NCI-H146 treated with DMSO at 0.1 percent for 48 hours (cell line): ENCODE data around the gene IGSF11.
"Not testable (repeated sequence)": the region's sequence is repeated elsewhere in the genome, so short reads cannot be mapped to it uniquely, and the experiment has no call there.

Experiments
- DNase-seq: peaks from one replicate; lab custom pipeline; 2025; ENCODE audit not compliant: unreplicated experiment; lab: John Stamatoyannopoulos, UW

The IGSF11 gene

DNA sequence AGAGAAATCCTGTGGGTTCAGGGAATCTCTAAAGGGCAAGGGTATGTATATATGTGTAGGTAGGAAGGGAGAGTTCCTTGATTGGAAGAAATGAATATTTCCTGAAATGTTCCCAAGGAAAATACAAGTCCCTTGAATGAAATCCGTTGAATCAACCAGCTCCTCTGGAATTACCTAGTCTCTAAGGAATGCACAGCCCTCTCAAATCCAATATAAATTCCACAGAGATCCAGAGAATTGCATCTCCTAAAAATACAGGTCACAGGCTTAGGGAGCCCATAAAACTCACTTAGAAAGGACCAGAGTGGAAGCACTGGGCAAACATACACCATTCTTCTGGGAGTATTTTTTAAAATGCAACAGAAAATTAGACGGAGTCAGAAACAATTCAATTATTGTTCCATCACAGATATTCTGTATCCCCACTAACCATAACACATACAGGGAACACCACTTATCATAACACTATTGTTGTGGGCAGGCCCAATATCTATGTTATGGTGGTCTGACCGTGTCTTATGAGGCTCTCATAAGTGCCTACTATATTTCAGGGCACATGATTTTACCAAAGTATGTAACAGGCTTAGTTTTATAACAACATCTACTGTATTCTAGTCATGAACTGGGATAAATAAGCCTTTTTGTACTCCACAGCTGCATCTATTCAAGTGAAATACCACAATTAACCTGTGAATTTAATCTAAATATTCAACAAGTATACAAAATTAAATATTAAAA, 43.7 kb downstream of the IGSF11 start:
- DNase-seq, result no peak

DNA sequence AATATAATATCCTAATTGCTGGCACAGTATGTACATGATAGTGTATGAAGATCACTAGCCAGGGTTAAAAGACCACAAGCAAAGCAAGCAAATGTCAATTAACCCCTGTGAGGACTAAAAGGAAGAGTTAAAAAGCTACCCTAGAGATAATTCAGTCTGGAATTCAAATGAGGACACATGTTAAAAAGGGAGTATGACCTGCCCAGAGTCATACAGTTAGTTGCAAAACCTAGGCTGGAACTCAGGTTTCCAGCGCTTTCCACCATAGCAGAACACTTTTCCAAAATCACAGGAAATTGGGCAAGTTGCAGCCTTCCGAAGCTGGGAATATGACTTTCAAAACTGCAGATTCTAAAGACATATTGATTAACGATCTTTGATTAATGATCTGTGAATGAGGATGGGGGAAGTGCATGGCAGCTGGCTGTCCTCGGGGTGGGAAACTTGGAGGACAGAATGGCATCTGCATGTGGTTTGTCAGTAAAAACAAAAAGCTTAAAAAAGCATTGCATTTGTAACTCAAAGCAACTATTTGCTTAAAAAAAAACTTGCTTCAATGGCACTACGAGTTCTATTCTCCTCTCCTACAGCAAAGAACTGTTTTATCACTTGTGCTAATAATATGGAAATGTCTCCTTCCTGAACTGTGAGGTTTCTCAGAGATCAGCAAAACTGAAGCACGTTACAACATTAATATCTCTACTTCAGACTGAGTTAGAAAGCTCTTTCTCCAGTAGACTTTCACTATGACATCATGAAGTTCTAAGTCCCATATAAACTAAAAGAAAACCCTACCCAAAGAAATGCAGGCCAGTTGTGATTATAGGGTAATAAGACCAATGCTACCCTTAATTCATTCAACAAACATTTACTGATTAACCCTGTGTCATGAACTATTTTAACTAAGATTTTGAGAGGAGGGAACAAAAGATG, 46.2 kb downstream of the IGSF11 start:
- no peak for DNase-seq

DNA sequence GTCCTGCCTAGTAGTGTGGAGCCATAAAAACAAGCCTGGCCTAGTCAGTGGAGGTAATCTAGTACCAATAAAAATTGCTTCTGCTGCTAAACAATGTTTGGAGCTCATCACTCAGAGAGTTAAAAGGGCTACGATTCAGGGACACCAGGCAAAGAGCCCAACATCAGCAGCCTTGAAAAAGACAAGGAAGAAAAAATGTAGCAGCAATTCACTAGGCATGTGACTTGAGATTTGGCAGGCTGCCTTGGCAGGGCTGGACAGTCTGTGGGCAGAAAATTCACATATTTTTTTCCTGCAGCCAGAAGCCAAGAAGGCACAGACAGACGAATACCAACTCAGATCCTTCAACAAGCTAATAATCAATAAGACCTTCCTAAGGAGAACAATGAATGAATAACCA, 47.2 kb downstream of the IGSF11 start:
- no peak for DNase-seq

DNA sequence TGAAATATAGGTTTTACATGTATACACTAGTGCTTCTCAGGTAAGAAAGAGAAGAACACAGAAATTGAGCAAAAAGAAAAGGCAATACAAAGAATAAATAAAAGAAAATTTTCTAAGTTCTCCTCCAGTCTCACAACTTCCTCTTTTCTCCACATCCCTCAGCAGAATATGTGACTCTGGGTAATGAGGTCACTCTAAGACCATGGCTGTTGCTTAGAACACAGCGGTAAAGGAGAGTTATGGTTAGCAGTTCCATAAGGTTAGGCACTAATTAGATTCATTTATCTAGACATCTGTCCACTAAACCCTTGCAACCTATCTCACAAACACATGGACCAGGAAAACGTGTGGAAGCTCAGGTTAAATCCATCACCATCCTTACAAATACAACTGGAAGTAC, 47.9 kb downstream of the IGSF11 start:
- DNase-seq, result no peak

DNA sequence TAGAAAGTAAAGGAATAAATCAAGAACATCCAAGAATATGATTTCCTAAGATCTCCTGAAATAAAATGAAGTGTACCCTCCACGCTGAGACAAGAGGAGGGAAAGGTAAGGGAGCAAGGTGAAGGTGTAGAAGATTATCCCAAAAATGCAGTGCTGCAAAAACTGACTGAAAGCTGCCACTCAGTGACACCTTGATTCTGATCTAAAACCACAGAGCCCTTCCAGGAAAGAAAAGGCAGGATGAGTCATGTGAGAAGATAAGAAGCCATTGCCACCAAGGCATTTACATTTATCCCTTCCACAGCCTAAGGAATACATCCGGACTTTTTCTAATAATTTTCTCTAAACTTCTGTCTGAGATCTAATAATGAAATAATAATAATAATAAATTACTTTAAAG, 49.9 kb downstream of the IGSF11 start:
- DNase-seq, result no peak

DNA sequence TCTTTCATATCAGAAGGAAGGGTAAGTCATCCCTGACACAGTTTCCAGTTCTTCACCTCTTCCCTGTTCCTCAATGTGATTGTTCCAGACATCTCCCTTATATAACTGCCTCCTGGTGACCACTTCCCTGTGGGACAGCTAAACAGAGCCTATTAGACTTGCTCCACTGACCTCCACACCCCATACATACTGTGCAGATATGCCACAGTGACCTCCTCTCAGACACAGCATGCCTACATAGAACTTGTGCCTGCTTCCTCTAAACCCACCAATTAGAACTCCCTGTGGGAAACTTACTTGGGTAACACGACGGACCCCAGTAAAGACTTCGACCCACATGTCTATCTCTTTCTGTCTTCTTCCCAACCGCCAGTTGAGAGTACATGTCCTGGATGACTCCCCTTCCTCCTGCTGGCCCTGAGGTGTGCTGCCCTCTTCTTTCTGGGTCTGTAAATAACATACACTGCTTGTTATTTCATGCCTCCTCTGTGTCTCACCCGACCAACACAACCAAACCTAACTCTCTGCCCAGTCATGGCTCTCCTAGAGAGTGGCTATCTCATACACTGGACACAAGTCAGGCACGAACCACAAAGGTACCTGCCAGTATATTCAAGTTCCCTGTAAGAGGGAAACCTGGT, 53.0 kb downstream of the IGSF11 start:
- DNase-seq, result no peak

DNA sequence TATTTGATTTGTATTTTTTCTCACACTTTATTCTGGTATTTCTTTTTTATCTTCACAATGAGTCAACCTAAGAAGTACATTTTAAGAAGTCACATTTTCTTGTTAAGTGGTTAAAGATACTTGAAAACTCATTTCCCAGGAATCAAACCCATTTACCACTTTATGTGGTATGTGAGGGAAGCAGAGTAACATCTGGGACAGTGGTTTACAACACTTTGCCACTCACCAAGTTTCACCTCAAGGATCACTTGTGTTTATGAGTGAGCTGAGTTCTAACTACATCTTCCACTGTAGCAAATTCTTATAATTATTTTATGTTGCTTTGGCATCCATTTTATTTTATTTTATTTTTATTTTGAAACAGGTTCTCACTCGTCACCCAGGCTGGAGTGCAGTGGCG, 53.8 kb downstream of the IGSF11 start:
- no peak for DNase-seq

DNA sequence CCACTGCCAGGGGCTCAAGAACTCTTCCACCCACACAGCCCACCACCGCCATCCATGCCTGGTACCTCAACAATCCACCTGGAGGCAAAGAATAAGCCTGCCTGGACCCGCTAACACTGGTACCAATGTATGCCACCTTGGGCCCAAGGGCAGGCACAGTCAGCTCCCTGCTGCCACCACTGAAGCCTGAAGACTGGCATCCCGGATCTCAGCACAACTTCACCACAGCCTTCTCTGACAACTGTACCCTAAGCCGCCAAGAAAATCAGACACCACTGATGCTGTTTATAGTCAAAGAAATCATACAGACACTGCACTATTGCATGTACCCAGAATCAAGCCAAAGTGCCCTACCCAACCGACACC, 56.3 kb downstream of the IGSF11 start:
- DNase-seq, result no peak

DNA sequence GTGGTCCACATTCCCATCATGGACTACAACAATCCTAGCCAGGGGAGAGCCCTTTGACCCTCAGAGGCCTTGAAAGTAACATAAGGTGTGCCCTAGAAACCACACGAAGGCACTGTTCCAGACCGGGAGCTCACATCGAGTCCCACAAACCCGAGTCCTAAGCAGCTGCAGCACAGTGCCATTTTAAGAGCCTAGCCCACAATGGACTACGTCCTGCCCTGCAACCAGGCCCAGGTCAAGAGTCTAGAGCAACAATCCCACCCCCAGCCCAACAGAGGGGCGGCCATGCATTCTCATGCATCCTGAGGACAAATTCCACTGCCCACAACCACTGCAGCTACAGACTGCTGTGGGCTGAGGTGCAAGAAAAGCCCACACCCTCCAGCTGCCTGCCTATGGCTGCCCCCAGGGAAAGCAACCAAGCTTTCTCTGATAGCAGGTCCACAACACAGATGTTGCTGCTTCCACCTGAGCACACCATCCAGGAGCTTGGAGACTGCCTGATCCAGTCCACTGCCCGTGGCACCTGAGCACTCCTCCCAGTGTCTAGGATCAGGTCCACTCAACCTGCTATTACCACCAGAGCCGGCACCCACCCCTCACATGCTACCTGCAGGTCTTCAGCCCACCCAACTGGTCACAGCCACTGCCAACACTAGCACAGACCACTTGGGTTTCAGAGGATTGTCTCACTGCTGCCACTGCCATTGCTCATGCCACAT, 56.8 kb downstream of the IGSF11 start:
- no peak for DNase-seq

DNA sequence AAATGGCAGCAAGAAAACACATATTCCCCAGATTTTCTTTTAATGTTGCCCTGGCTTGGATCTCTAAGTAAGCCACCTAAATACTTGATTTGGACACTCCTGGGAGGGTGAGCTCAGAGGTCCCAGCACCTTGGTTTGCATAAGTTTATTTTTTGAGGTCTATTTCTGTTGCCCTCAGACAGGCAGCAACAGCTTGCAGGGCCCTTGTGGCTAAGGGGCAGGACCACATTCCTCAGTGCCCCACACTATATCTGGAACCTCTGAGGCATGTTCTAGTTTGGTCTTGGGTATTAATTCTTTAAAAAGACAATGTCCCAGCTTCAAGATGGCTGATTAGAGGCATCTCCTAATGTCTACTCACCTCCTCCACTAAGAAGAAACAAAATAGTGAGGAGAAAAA, 57.5 kb downstream of the IGSF11 start:
- no peak for DNase-seq

DNA sequence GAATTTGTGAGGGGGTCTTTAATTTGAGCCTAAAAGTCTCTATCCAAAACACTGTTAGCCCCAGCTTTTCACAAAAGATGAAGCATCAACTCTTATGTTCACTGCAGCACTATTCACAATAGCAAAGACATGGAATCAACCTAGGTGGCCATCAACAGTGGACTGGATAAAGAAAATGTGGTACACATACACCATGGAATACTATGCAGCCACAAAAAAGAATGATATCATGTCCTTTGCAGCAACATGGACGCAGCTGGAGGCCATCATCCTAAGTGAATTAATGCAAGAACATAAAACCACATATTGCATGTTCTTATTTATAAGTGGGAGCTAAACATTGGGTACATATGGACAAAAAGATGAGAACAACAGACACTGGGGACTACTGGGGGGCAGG, 59.2 kb downstream of the IGSF11 start:
- not testable (repeated sequence) for DNase-seq

DNA sequence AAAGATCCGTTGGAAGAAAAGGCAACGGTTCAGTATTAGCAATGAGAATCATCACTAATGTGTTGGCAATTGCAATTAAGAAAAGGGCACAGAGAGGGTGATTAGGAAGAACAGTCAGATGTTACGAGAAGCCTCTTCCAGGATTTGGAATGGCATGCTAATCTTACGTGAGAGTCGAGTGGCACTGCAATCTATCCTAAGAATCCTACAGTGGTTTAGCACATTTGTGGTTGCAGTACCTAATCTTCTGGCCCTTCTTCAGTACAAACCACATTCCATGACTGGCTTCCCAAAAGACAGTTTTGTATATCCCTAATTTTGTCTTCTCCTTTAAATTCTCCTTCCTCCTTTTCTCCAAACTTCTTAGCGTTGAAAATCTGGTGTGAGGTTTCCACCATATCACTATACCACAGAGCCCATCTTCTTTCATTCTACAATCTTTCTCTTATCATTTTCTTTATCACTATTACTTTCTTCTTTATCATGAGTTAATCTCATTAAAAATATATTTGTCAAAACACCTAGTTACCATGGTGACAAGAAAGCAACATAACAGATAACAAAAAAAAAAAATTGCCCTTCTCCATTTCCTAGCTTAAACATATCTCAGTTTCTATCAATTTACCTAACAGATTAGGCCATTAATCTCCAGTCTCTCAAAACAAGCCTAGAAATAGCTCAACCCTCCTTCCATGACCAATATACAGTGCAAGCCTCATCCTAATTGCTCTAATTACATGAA, 60.1 kb downstream of the IGSF11 start:
- no peak for DNase-seq

DNA sequence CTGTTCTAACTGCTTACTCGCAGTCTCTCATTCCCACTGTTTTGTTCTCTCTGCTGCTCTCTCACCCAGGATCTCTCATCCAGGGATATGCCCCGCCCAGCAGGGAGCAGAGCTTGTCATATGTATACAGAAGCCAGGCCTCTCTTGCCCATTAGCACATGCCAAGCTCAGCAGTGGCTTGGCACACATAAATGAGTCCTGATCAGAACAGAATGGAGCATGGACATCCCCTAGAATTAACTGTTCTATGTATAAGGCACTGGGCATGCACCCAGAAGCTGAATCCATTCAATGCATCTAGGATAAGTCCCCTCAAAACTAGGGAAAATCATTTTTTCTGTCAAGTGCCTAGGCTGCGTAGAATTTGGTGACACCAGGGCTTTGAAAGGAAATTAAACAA, 61.6 kb downstream of the IGSF11 start:
- DNase-seq, result no peak

DNA sequence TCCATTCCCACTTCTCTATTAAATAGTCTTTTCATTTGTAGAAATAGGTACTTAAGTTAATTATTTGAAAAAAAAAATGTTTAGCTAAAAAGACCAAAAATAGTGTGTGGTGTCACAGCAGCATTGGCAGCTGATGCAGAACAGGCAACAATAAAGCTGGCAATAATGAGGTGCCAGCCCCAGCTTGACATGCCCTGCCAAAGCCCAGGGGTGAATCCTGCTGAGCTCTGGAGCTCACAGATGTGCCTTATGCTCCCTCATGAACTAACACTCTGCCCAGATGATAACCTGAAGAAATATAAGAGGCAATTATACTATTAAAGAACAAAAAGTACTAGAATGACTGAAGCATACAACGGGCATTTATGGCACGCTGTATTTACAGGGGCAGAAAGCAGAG, 63.8 kb downstream of the IGSF11 start:
- DNase-seq, result no peak

DNA sequence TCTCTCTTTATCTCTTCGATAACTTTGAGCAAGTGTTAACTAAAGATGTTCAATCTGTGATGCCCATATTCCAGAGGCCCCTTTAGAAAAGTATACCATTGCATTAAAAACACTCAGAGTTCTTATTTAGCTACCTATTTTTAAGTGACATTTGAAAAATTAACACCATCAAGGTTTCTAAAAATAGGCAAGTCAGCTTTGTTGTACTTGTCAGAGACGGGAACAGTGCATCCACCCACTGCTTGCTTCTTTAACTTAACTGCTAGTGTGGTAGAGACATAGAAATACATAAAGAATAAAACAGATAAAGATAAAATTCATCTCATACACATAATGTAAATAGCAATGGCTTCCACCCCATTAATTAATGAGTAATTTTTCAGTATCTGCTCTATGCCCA, 66.0 kb downstream of the IGSF11 start:
- no peak for DNase-seq

DNA sequence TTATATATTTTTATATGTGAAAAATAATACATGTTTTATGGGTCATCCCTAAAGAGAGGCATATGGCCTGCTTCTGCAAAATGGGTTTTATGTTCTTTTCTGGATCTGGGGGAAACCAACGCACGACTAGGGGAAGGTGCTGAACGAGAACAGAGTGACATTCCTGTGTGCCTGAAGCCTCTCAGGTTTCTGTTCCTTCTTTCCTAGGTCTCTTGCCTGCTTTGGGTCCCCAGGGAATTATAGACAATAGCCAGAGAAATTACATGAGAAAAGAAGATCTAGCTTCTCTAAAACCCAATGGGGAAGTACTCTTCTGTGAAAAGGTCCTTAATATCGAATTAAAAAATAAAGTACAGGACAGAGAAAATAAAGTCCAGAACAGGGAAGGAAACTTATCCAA, 66.5 kb downstream of the IGSF11 start:
- no peak for DNase-seq

DNA sequence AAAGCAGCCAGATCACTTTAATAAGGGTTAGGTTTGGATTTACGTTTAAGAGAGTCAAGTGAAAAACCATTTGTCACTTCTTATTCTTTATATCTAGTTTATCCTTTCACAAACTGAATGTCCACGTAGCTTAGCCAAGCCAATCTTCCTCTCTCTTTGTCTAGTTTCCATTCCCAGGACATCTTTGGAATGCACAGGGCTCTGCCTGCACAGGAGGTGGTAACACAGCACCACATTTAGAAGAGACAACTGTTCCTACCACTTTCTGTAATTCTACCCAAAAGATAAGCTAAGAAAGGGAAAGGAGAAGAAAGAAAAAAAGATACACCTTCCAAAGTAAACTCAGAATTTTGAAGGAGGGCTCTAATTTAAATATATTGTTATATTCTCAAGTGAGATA, 67.9 kb downstream of the IGSF11 start:
- no peak for DNase-seq

DNA sequence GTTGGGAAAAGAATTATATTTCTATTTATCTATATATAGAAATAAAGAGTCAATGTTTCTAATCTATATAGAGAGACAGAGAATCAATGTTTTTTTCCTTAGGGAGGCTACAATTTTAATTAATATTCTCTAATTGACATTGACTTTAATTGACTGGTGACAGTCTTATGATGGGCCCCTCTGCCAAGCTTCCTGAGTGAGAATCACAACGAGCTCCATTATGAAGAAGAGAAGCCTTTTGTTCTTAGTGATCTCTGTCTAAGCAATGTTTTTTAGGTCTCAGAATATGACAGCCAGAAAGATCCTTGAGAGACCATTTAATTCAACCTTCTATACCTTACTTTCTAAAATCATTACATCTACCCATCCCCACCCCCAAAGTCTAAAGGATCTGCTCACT, 70.9 kb downstream of the IGSF11 start:
- DNase-seq, result no peak

DNA sequence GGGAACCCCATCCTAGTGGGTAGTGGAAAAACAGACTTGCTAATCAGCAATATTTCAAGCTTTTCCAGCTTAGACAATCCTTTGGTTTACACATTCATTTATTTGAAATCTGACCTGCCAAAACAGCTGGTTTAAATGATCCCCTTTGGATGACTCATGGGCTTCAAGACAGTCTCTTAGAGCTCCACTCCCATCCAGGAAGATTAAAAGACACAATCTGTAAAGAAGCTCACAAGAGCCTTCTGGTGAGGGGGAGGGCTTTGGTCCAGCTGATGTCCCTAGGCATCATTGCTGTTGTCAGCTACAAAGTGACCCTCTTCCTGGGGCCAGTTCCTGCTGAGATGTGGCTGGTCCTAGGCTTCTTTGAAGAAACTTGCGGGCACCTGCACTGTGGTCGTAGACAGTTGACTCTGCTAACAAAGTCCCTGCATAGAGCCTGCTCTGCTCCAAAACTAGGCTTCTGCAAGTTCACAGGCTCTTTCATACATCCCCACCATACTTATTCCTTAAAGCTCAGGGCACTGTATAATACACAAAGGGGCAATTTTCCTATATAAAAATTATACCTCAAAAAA, 73.7 kb downstream of the IGSF11 start:
- no peak for DNase-seq

DNA sequence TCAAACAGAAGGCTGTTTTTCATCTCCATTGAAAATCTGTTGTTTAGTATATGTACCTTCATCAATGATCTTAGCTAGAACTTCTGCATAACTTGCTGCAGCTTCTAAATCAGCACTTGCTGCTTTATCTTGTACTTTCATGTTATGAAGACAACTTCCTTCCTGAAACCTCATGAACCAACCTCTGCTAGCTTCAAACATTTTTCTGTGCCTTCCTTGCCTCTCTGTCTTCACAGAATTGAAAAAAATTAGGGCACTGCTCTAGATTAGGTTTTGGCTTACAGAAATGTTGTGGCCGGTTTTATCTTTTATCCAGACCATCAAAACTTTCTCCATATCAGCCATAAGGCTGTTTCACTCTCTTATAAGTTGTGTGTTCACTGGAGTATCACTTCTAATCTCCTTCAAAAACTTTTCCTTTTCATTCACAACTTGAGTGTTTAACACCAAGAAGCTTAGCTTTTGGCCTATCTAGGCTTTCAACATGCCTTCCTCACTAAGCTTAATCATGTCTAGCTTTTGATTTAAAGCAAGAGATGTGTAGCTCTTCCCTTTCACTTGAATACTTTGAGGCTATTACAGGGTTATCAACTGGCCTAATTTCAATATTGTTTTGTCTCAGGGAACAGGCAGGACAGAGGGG, 78.6 kb downstream of the IGSF11 start:
- DNase-seq, result no peak
